ENCODE results near the gene CD300A. TPM values are rescaled to one million over a fixed set of nuclear protein-coding genes. Genes with fewer than 3 reads are reported as not detected.
"Not testable (repeated sequence)": the region's sequence is repeated elsewhere in the genome, so short reads cannot be mapped to it uniquely, and the experiment has no call there.

CD300A gene
- polyA plus RNA-seq, 1 donor, result 0.91 TPM

- no peak for DNase-seq
Measured at GRCh38 chr17:74478420-74479100, 12.1 kb downstream of the CD300A start.

- DNase-seq, result no peak
Measured at GRCh38 chr17:74480290-74480689, 13.9 kb downstream of the CD300A start.

- DNase-seq, result no peak
Measured at GRCh38 chr17:74481621-74482020, 15.2 kb downstream of the CD300A start.

- DNase-seq, result no peak
Measured at GRCh38 chr17:74484066-74484465, 17.6 kb downstream of the CD300A start.

- no peak for DNase-seq
Measured at GRCh38 chr17:74485022-74485743, 18.7 kb downstream of the CD300A start.

GRCh38 chr17:74485841-74486240 is 19.4 kb downstream of the CD300A start:
- no peak for DNase-seq

GRCh38 chr17:74488276-74488675 is 21.8 kb downstream of the CD300A start:
- DNase-seq, result not testable (repeated sequence)

GRCh38 chr17:74490716-74491115 is 24.3 kb downstream of the CD300A start:
- DNase-seq, result no peak

- DNase-seq, result no peak
Measured at GRCh38 chr17:74491626-74492025, 25.2 kb downstream of the CD300A start.

- peak; percentile 73 for DNase-seq
Measured at GRCh38 chr17:74493331-74493833, 26.9 kb downstream of the CD300A start.

GRCh38 chr17:74497471-74497870 is 31.0 kb downstream of the CD300A start:
- no peak for DNase-seq

- DNase-seq, result no peak
Measured at GRCh38 chr17:74499992-74500391, 33.6 kb downstream of the CD300A start.

- no peak for DNase-seq
Measured at GRCh38 chr17:74502861-74503260, 36.4 kb downstream of the CD300A start.

GRCh38 chr17:74503949-74504348 is 37.5 kb downstream of the CD300A start:
- DNase-seq, result not testable (repeated sequence)

- DNase-seq, result no peak
Measured at GRCh38 chr17:74508156-74508555, 41.7 kb downstream of the CD300A start.

- no peak for DNase-seq
Measured at GRCh38 chr17:74512036-74512435, 45.6 kb downstream of the CD300A start.

- DNase-seq, result no peak
Measured at GRCh38 chr17:74512624-74513091, 46.2 kb downstream of the CD300A start.

- DNase-seq, result no peak
Measured at GRCh38 chr17:74513987-74514631, 47.7 kb downstream of the CD300A start.

GRCh38 chr17:74514632-74515334 is 48.3 kb downstream of the CD300A start:
- no peak for DNase-seq

- DNase-seq, result no peak
Measured at GRCh38 chr17:74515941-74516340, 49.5 kb downstream of the CD300A start.

GRCh38 chr17:74516561-74517328 is 50.3 kb downstream of the CD300A start:
- DNase-seq, result no peak

Measured in left kidney (tissue), 2 donors.